SK-MEL-5 (cell line): ENCODE results near the gene ITGB1BP1. TPM values are rescaled to one million over a fixed set of nuclear protein-coding genes. Genes with fewer than 3 reads are reported as not detected.
A peak's percentile ranks its signal among the peaks of the same experiment; 100 is the strongest.

Source experiments
- DNase-seq: peaks from one replicate; pipeline ENCODE4 v3.0.0-alpha.2; 2016; ENCODE audit warnings: low read depth, low spot score
- in situ Hi-C: cut with HindIII; loops from 2 replicates; pipeline ENCODE4 v1.10.0; 2016; ENCODE audit warnings: low sequenced_read_pairs, high pct_unique_total_duplicates, low pct_unique_long_range_greater_than_20kb
- total RNA-seq: library from RNA; depleted of rRNA; stranded (reverse); fragments of >200 nt; shearing (Covaris generic); gene quantifications from 2 replicates; pipeline ENCODE4 v1.2.3, GENCODE V29; 2014

Gene ITGB1BP1
- total RNA-seq, 1 experiment from 2014 or later, result 91.0 TPM

GRCh38 chr2:9388950-9389911 is 34.1 kb downstream of the ITGB1BP1 start:
- in situ Hi-C loops, result no loop called here
- no peak for DNase-seq

GRCh38 chr2:9388199-9388681 is 35.1 kb downstream of the ITGB1BP1 start:
- no peak for DNase-seq
- in situ Hi-C loops, result no loop called here

- in situ Hi-C loops, result no loop called here
- DNase-seq, result no peak
These were observed 37.5 kb downstream of the ITGB1BP1 start for GRCh38 chr2:9385841-9386240.

- in situ Hi-C loops, result no loop called here
- DNase-seq, result no peak
These were observed 38.8 kb downstream of the ITGB1BP1 start for GRCh38 chr2:9384521-9384920.

GRCh38 chr2:9382604-9383235 is 40.6 kb downstream of the ITGB1BP1 start:
- in situ Hi-C loops, result no loop called here
- DNase-seq, result no peak

GRCh38 chr2:9380702-9381628 is 42.4 kb downstream of the ITGB1BP1 start:
- DNase-seq, result no peak
- in situ Hi-C loops, result no loop called here

GRCh38 chr2:9379391-9379755 is 44.0 kb downstream of the ITGB1BP1 start:
- DNase-seq, result no peak
- in situ Hi-C loops, result no loop called here

- in situ Hi-C loops, result no loop called here
- DNase-seq, result no peak
These were observed 44.6 kb downstream of the ITGB1BP1 start for GRCh38 chr2:9378433-9379390.

GRCh38 chr2:9377461-9378097 is 45.7 kb downstream of the ITGB1BP1 start:
- no peak for DNase-seq
- in situ Hi-C loops, result no loop called here

GRCh38 chr2:9375857-9376428 is 47.4 kb downstream of the ITGB1BP1 start:
- DNase-seq, result peak; percentile 40
- in situ Hi-C loops, result no loop called here

- DNase-seq, result no peak
- in situ Hi-C loops, result no loop called here
These were observed 49.1 kb downstream of the ITGB1BP1 start for GRCh38 chr2:9374071-9374730.

GRCh38 chr2:9373476-9373875 is 49.9 kb downstream of the ITGB1BP1 start:
- DNase-seq, result no peak
- in situ Hi-C loops, result no loop called here

GRCh38 chr2:9373047-9373446 is 50.3 kb downstream of the ITGB1BP1 start:
- in situ Hi-C loops, result no loop called here
- DNase-seq, result no peak

- no peak for DNase-seq
- in situ Hi-C loops, result no loop called here
These were observed 52.6 kb downstream of the ITGB1BP1 start for GRCh38 chr2:9370746-9371145.

GRCh38 chr2:9366026-9366425 is 57.3 kb downstream of the ITGB1BP1 start:
- DNase-seq, result no peak
- in situ Hi-C loops, result no loop called here
